Activated CD4-positive, alpha-beta T cell treated with anti-CD3 and anti-CD28 coated beads, Interleukin-2, amount 10 ng/mL, durations not matched to agents 7 days and 5 days (primary cell): Measurements from ENCODE around the gene DENR. TPM values are rescaled to one million over a fixed set of nuclear protein-coding genes. Genes with fewer than 3 reads are reported as not detected.
"Not testable (repeated sequence)": the region's sequence is repeated elsewhere in the genome, so short reads cannot be mapped to it uniquely, and the experiment has no call there.

ENCODE experiments used
- CTCF ChIA-PET: fragments of 350-600 bp; sonication (Branson Sonifier 250); formaldehyde crosslinking; loops from one replicate; lab custom pipeline; 2021; ENCODE audit warnings: antibody characterized with exemption; lab: Charles Lee
- POLR2A ChIA-PET: fragments of 350-600 bp; sonication (Branson Sonifier 250); formaldehyde crosslinking; loops from one replicate; lab custom pipeline; 2021; ENCODE audit warnings: antibody characterized with exemption; lab: Charles Lee
- DNase-seq: peaks from one replicate; pipeline ENCODE4 v3.0.0-alpha.2; 2020
- H3K27ac Mint-ChIP-seq: one replicate; pipeline ENCODE4 v1.8.0; 2021; ENCODE audit warnings: mild to moderate bottlenecking, moderate library complexity, mixed read lengths
- H3K27me3 Mint-ChIP-seq: one replicate; pipeline ENCODE4 v1.8.0; 2021; ENCODE audit warnings: mixed read lengths
- H3K36me3 Mint-ChIP-seq: one replicate; pipeline ENCODE4 v1.8.0; 2021; ENCODE audit warnings: low read depth, mixed read lengths
- H3K4me1 Mint-ChIP-seq: one replicate; pipeline ENCODE4 v1.8.0; 2021; ENCODE audit warnings: mixed read lengths
- H3K4me3 Mint-ChIP-seq: one replicate; pipeline ENCODE4 v1.8.0; 2021; ENCODE audit warnings: mild to moderate bottlenecking, moderate library complexity, mixed read lengths
- H3K9me3 Mint-ChIP-seq: one replicate; pipeline ENCODE4 v1.8.0; 2021; ENCODE audit warnings: mixed read lengths
- total RNA-seq, 2 experiments: library from RNA; stranded (reverse); gene quantifications; one replicate each; pipeline ENCODE4 v1.2.3, GENCODE V29; 2021

The DENR gene
- total RNA-seq, 2 experiments from 2014 or later: 52.7 to 53.9 TPM

- H3K9me3 Mint-ChIP-seq: no peaks in the 10 kb centered on the region
- H3K4me3 Mint-ChIP-seq: no peak overlapping the region
- no peaks in the 10 kb centered on the region for H3K36me3 Mint-ChIP-seq
- ChIA-PET CTCF (interaction anchor here (1.3 kb wide), 1 partner anchor 11 kb away, joined by 4 read pairs; no protein-coding TSS in a partner anchor), POLR2A (no interaction called here)
- no peak overlapping the region for H3K27ac Mint-ChIP-seq
- H3K27me3 Mint-ChIP-seq: no peaks in the 10 kb centered on the region
- DNase-seq: no peak
- H3K4me1 Mint-ChIP-seq: no peaks in the 10 kb centered on the region
Observed at GRCh38 chr12:122803937-122804336, 51.3 kb downstream of the DENR start.

GRCh38 chr12:122804957-122805356, 52.3 kb downstream of the DENR start:
- H3K4me3 Mint-ChIP-seq, POLR2A ChIA-PET: not testable (repeated sequence)
- CTCF ChIA-PET: interaction anchor here (0.6 kb wide), 1 partner anchor 17 kb away, joined by 4 read pairs; no protein-coding TSS in a partner anchor

GRCh38 chr12:122807651-122808050, 55.0 kb downstream of the DENR start:
- CTCF ChIA-PET: interaction anchor here (1.4 to 1.5 kb wide), 2 partner anchors 11 to 13 kb away, joined by 3 to 5 read pairs; no protein-coding TSS in a partner anchor
- Mint-ChIP-seq H3K36me3 (no peaks in the 10 kb centered on the region), H3K9me3 (no peaks in the 10 kb centered on the region), H3K4me1 (no peaks in the 10 kb centered on the region), H3K27ac (no peak overlapping the region), H3K27me3 (no peaks in the 10 kb centered on the region), H3K4me3 (no peak overlapping the region)
- DNase-seq: no peak
- POLR2A ChIA-PET: no interaction called here

More at GRCh38 chr12:122804957-122805356, 52.3 kb downstream of the DENR start:
- not testable (repeated sequence) for H3K36me3 Mint-ChIP-seq, DNase-seq, H3K4me1 Mint-ChIP-seq, H3K9me3 Mint-ChIP-seq, H3K27me3 Mint-ChIP-seq, H3K27ac Mint-ChIP-seq

- no peaks in the 10 kb centered on the region for H3K4me1 Mint-ChIP-seq
- no peak overlapping the region for H3K27ac Mint-ChIP-seq
- H3K9me3 Mint-ChIP-seq: no peaks in the 10 kb centered on the region
- no peaks in the 10 kb centered on the region for H3K36me3 Mint-ChIP-seq
- no peaks in the 10 kb centered on the region for H3K27me3 Mint-ChIP-seq
- no peak overlapping the region for H3K4me3 Mint-ChIP-seq
- CTCF ChIA-PET: no interaction called here
- no peak for DNase-seq
- POLR2A ChIA-PET: no interaction called here
Observed at GRCh38 chr12:122811777-122812176, 59.2 kb downstream of the DENR start.

GRCh38 chr12:122813310-122813713, 60.7 kb downstream of the DENR start:
- Mint-ChIP-seq H3K36me3 (no peaks in the 10 kb centered on the region), H3K27ac (no peak overlapping the region), H3K4me3 (no peak overlapping the region), H3K9me3 (no peaks in the 10 kb centered on the region), H3K27me3 (no peaks in the 10 kb centered on the region), H3K4me1 (no peaks in the 10 kb centered on the region)
- DNase-seq: no peak
- ChIA-PET POLR2A (no interaction called here), CTCF (interaction anchor here (0.6 kb wide), 4 partner anchors 131 to 1586 kb away, joined by 3 to 6 read pairs (median 4); no protein-coding TSS in a partner anchor)

GRCh38 chr12:122819209-122819785, 66.7 kb downstream of the DENR start:
- ChIA-PET CTCF (interaction anchor here (0.6 to 1.4 kb wide), 6 partner anchors 9 to 183 kb away, joined by 3 to 5 read pairs (median 3); no protein-coding TSS in a partner anchor), POLR2A (no interaction called here)
- H3K4me3 Mint-ChIP-seq: no peak overlapping the region
- no peak overlapping the region for H3K27ac Mint-ChIP-seq
- no peaks in the 10 kb centered on the region for H3K4me1 Mint-ChIP-seq
- H3K36me3 Mint-ChIP-seq: no peaks in the 10 kb centered on the region
- DNase-seq: no peak
- peaks cover 2% of the 10 kb centered on the region for H3K27me3 Mint-ChIP-seq
- H3K9me3 Mint-ChIP-seq: no peaks in the 10 kb centered on the region

- no peak overlapping the region for H3K27ac Mint-ChIP-seq
- H3K9me3 Mint-ChIP-seq: no peaks in the 10 kb centered on the region
- POLR2A ChIA-PET: no interaction called here
- DNase-seq: no peak
- H3K27me3 Mint-ChIP-seq: peaks cover 2% of the 10 kb centered on the region
- CTCF ChIA-PET: interaction anchor here (0.6 to 1.4 kb wide), 4 partner anchors 14 to 200 kb away, joined by 3 to 4 read pairs (median 3); no protein-coding TSS in a partner anchor
- H3K4me3 Mint-ChIP-seq: no peak overlapping the region
- no peaks in the 10 kb centered on the region for H3K4me1 Mint-ChIP-seq
- H3K36me3 Mint-ChIP-seq: no peaks in the 10 kb centered on the region
Observed at GRCh38 chr12:122820138-122820537, 67.5 kb downstream of the DENR start.

Other genes starting within 250 kb of the DENR start
- gene RSRC2, start 225.9 kb upstream of the DENR start, total RNA-seq: 10 to 100 TPM; 79.6 to 82.3 TPM
- gene KNTC1, start 225.6 kb upstream of the DENR start, total RNA-seq: 100 to 1,000 TPM; 124 to 136 TPM
- not detected for gene HCAR2, start 49.5 kb upstream of the DENR start, total RNA-seq
- gene HCAR3, start 36.0 kb upstream of the DENR start, total RNA-seq: not detected
- gene HCAR1, start 22.0 kb upstream of the DENR start, total RNA-seq: under 1 TPM; 0.17 to 0.37 TPM
- under 1 TPM; 0.52 to 0.89 TPM for gene CCDC62, start 21.7 kb downstream of the DENR start, total RNA-seq
- gene HIP1R, start 82.6 kb downstream of the DENR start, total RNA-seq: 10 to 100 TPM; 30.7 to 32.7 TPM
- 10 to 100 TPM; 23.0 to 23.7 TPM for gene VPS37B, start 143.3 kb downstream of the DENR start, total RNA-seq
- gene ABCB9, start 213.6 kb downstream of the DENR start, total RNA-seq: 1 to 10 TPM; 4.7 to 6.7 TPM
- 10 to 100 TPM; 25.3 to 25.9 TPM for gene OGFOD2, start 222.4 kb downstream of the DENR start, total RNA-seq
- 100 to 1,000 TPM; 160 to 180 TPM for gene ARL6IP4, start 227.9 kb downstream of the DENR start, total RNA-seq